PC-9 (cell line): Measurements from ENCODE around the gene SPG21. TPM values are rescaled to one million over a fixed set of nuclear protein-coding genes. Genes with fewer than 3 reads are reported as not detected.

Experiments used
- BruUV-seq: library from RNA; stranded (reverse); fragments of 400-500 nt; replicated peaks from 2 replicates; lab custom pipeline; 2021; lab: Mats Ljungman, UMichigan
- CTCF ChIA-PET: fragments of 300-600 bp; sonication (Branson Sonifier 250); formaldehyde crosslinking; loops from one replicate; lab custom pipeline; 2022; ENCODE audit warnings: antibody characterized with exemption; lab: Charles Lee
- POLR2A ChIA-PET: fragments of 300-600 bp; sonication (Branson Sonifier 250); formaldehyde crosslinking; loops from one replicate; lab custom pipeline; 2022; ENCODE audit warnings: antibody characterized with exemption; ENCODE audit not compliant: unreplicated experiment; lab: Charles Lee
- DNase-seq, 2 experiments: peaks; one replicate each; pipeline versions ENCODE4 v3.0.0 to v3.0.0-alpha.2; 2015 to 2022; ENCODE audit warnings: mixed read lengths in 1 of 2
- H2AFZ ChIP-seq: fragments of 200-600 bp; sonication (generic); 2 replicates; pipeline ENCODE4 v1.8.1; 2017; ENCODE audit warnings: antibody characterized with exemption
- H3F3A ChIP-seq: fragments of 200-600 bp; sonication (generic); 2 replicates; pipeline ENCODE4 v1.8.1; 2017; ENCODE audit warnings: antibody characterized with exemption, mild to moderate bottlenecking, low read depth; ENCODE audit not compliant: insufficient read depth
- H3K27ac ChIP-seq: fragments of 200-600 bp; sonication (generic); 2 replicates; pipeline ENCODE4 v1.6.1; 2016; ENCODE audit warnings: mixed run types
- H3K27me3 ChIP-seq: fragments of 200-600 bp; sonication (generic); 2 replicates; pipeline ENCODE4 v1.6.1; 2016; ENCODE audit warnings: low read depth, mixed run types; ENCODE audit not compliant: insufficient read depth
- H3K36me3 ChIP-seq: fragments of 200-600 bp; sonication (generic); 2 replicates; pipeline ENCODE4 v1.6.1; 2016; ENCODE audit warnings: low read depth, mixed run types
- H3K4me1 ChIP-seq: fragments of 200-600 bp; sonication (generic); replicated peaks from 2 replicates; pipeline ENCODE4 v1.6.1; 2016; ENCODE audit warnings: mixed run types; ENCODE audit not compliant: insufficient read depth
- H3K4me2 ChIP-seq: fragments of 200-600 bp; sonication (generic); 2 replicates; pipeline ENCODE4 v1.6.1; 2017; ENCODE audit warnings: mixed run types
- H3K4me3 ChIP-seq: fragments of 200-600 bp; sonication (generic); 2 replicates; pipeline ENCODE4 v1.6.1; 2016; ENCODE audit warnings: mixed run types
- H3K79me2 ChIP-seq: fragments of 200-600 bp; sonication (generic); 2 replicates; pipeline ENCODE4 v1.6.1; 2017; ENCODE audit warnings: low read depth, mixed run types
- H3K9me2 ChIP-seq: fragments of 200-600 bp; sonication (generic); 2 replicates; pipeline ENCODE4 v1.8.1; 2017; ENCODE audit warnings: mild to moderate bottlenecking; ENCODE audit not compliant: insufficient read depth
- H3K9me3 ChIP-seq: fragments of 200-600 bp; sonication (generic); 2 replicates; pipeline ENCODE4 v1.8.1; 2016; ENCODE audit warnings: low read depth; ENCODE audit not compliant: insufficient read depth
- H4K20me1 ChIP-seq: fragments of 200-600 bp; sonication (generic); 2 replicates; pipeline ENCODE4 v1.8.1; 2017; ENCODE audit not compliant: insufficient read depth
- EZH2 ChIP-seq: fragments of 200-600 bp; sonication (generic); IDR thresholded peaks from 2 replicates; pipeline ENCODE4 v1.8.0; 2017; ENCODE audit warnings: antibody characterized with exemption, low read depth
- intact Hi-C: fragments of 100-400 bp; cut with micrococcal nuclease; formaldehyde crosslinking; loops from one replicate; pipeline ENCODE4 v1.10.0; 2022; ENCODE audit not compliant: unreplicated experiment
- total RNA-seq: library from RNA; stranded (reverse); gene quantifications from 2 replicates; pipeline ENCODE4 v1.2.3, GENCODE V29; 2021
- TF ChIP-seq, protein P1 (sequence below): fragments of 200-600 bp; sonication (generic); conservative IDR thresholded peaks from 2 replicates; pipeline ENCODE4 v1.6.1; 2017; ENCODE audit warnings: mixed run types, antibody characterized with exemption, mild to moderate bottlenecking, moderate library complexity

The SPG21 gene
- total RNA-seq, 1 experiment from 2014 or later, result 91.7 TPM

DNA sequence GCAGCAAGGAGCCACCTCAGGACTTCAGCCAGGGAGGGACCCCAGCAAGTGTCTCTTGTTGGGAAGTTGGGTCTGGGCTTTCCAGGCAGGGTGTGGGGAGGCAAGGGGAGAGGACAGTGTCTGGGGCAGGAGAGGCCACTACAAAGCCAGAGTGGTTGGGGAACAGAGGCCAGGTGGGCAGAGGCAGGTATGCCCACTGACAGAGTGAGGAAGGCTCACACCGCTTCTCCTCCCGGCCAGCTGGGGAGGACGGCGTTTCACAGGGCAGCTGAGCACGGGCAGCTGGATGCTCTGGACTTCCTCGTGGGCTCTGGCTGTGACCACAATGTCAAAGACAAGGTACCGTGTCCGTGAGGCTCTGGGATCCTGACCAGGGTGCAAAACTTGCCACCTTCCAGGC, 63.1 kb downstream of the SPG21 start:
- H3K4me3 ChIP-seq, result no peak overlapping the region
- intact Hi-C loops, result no loop called here
- H3K36me3 ChIP-seq, result no peaks in the 10 kb centered on the region
- BruUV-seq, result no TSS peak
- no peaks in the 10 kb centered on the region for H3K9me3 ChIP-seq
- no peaks in the 10 kb centered on the region for H3K27me3 ChIP-seq
- no peak overlapping the region for H3K4me2 ChIP-seq
- no peak for DNase-seq
- TF ChIP-seq EZH2, result no peak
- TF ChIP-seq, protein P1, sequence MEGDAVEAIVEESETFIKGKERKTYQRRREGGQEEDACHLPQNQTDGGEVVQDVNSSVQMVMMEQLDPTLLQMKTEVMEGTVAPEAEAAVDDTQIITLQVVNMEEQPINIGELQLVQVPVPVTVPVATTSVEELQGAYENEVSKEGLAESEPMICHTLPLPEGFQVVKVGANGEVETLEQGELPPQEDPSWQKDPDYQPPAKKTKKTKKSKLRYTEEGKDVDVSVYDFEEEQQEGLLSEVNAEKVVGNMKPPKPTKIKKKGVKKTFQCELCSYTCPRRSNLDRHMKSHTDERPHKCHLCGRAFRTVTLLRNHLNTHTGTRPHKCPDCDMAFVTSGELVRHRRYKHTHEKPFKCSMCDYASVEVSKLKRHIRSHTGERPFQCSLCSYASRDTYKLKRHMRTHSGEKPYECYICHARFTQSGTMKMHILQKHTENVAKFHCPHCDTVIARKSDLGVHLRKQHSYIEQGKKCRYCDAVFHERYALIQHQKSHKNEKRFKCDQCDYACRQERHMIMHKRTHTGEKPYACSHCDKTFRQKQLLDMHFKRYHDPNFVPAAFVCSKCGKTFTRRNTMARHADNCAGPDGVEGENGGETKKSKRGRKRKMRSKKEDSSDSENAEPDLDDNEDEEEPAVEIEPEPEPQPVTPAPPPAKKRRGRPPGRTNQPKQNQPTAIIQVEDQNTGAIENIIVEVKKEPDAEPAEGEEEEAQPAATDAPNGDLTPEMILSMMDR, result no peak
- H2AFZ ChIP-seq, result no peak overlapping the region
- no peaks in the 10 kb centered on the region for H4K20me1 ChIP-seq
- H3K79me2 ChIP-seq, result no peaks in the 10 kb centered on the region
- no peaks in the 10 kb centered on the region for H3K9me2 ChIP-seq
- H3F3A ChIP-seq, result no peaks in the 10 kb centered on the region
- peaks cover 12% of the 10 kb centered on the region for H3K4me1 ChIP-seq
- ChIA-PET POLR2A (no interaction called here), CTCF (no interaction called here)
- no peak overlapping the region for H3K27ac ChIP-seq

- intact Hi-C loops, result no loop called here
- H3K9me3 ChIP-seq, result no peaks in the 10 kb centered on the region
- H3K4me3 ChIP-seq, result no peak overlapping the region
- ChIA-PET CTCF (no interaction called here), POLR2A (no interaction called here)
- H2AFZ ChIP-seq, result no peak overlapping the region
- H3K4me2 ChIP-seq, result no peak overlapping the region
- H3F3A ChIP-seq, result peaks cover 5% of the 10 kb centered on the region; the same call in 1 of the 2 replicates
- no peak for TF ChIP-seq EZH2
- H4K20me1 ChIP-seq, result no peaks in the 10 kb centered on the region
- H3K4me1 ChIP-seq, result peaks cover 21% of the 10 kb centered on the region
- DNase-seq, result no peak
- no TSS peak for BruUV-seq
- H3K27me3 ChIP-seq, result no peaks in the 10 kb centered on the region
- H3K36me3 ChIP-seq, result no peaks in the 10 kb centered on the region
- no peaks in the 10 kb centered on the region for H3K79me2 ChIP-seq
- H3K9me2 ChIP-seq, result no peaks in the 10 kb centered on the region
- H3K27ac ChIP-seq, result no peak overlapping the region
These were observed 64.1 kb downstream of the SPG21 start for GRCh38 chr15:64925335-64926330.

DNA sequence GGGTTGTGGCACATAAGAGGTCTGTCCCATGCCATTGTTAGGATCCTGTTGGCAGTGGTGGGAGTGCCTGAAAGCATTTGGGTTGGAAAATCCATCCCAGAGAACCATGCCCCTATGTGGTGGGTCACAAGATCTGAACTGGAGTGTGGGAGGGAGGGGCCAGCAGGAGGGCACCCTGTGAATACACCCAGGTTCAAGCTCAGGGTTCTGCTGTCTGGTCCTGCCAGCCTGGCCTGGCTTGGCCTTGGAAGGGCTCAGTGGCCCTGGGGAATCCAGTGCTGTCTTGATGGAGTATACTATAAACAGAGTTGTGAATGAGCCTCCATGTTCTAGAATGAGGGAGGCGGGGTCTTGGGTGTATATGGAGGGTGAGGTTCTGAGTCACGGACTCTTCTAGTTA, 66.2 kb downstream of the SPG21 start:
- no TSS peak for BruUV-seq
- ChIA-PET CTCF (no interaction called here), POLR2A (no interaction called here)
- no peak for DNase-seq
- H3K4me1 ChIP-seq, result peaks cover 21% of the 10 kb centered on the region
- no peaks in the 10 kb centered on the region for H3K9me3 ChIP-seq
- no peaks in the 10 kb centered on the region for H4K20me1 ChIP-seq
- H3F3A ChIP-seq, result peaks cover 5% of the 10 kb centered on the region; the same call in 1 of the 2 replicates
- H3K79me2 ChIP-seq, result no peaks in the 10 kb centered on the region
- no peak overlapping the region for H3K27ac ChIP-seq
- H3K27me3 ChIP-seq, result no peaks in the 10 kb centered on the region
- no peak overlapping the region for H3K4me2 ChIP-seq
- no peaks in the 10 kb centered on the region for H3K9me2 ChIP-seq
- no peak overlapping the region for H2AFZ ChIP-seq
- TF ChIP-seq, protein P1, result no peak
- no peak for TF ChIP-seq EZH2
- H3K36me3 ChIP-seq, result no peaks in the 10 kb centered on the region
- H3K4me3 ChIP-seq, result no peak overlapping the region
- intact Hi-C loops, result no loop called here
